NK-92 (cell line): ENCODE data around the gene FRMD5.

Source experiments
- DNase-seq: peaks from one replicate; lab custom pipeline; 2025; ENCODE audit not compliant: unreplicated experiment; lab: John Stamatoyannopoulos, UW

FRMD5 gene

DNA sequence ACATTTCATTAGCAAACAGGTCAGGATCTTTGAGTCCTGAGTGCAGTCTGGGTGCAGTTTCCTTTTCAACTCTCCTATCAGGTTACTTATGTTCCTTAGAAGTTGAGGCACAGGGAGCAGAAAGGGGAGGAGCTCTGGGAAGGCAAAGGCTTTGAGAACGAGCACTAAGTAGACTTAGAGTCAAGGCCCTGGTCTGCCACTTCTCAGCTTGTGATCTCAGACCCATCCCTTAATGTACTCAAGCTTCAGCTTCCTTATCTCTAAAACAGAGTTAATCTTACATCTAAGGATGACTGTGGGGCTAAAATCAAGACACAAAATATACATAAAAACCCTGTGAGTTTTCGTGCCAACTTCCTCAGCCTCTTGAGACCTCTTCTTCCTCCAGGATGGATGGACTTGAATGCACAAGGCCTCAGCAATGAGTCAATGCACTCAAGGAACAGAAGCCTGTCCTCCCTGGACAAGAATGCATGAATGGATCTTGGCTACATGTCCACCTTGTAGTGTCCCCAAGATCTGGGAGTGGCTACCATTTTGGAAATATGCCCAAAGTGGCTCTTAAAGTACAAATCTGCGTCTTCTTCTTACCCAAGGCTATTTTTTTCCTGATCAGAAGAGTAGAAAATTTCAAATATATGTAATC, 263.2 kb downstream of the FRMD5 start:
- no peak for DNase-seq

DNA sequence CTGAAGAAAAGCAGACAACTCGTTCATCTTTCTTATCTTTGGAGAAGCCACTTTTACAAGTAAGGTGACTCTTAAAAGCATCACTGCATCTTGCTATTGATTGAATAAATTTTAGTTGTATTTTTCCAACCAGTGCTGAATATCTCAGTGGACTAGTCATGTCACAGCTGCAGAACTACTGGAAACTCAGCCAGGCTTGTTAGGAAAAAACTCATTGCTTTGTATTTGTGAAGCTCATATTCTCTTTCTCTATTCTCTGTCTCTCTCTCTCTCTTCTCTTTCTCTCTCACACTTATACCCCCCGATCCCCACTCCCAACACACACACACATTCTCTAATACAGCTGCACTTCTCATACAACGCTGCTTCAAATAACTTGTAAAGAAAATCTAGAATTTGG, 264.0 kb downstream of the FRMD5 start:
- DNase-seq, result no peak

GRCh38 chr15:43930556-43930955, 264.5 kb downstream of the FRMD5 start:
- DNase-seq, result no peak

DNA sequence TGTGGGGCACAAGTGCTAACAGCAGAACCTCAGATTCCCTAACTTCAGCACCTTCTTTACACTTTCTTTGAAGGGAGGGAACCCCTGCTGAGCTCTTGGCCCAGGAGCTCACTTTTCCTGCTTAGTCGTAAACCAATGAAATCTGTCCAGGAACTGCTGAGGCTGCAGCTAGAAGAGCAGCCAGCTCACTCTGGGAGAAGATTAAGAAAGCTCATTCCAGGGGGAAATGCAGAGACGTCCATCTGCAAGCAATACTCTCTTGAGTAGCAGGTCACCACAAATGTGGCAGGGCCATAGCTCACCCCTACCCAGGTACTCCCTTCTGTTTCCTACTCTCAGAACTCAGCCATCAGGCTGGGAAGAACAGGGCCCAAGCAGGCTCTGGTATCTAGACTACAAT, 265.0 kb downstream of the FRMD5 start:
- no peak for DNase-seq

DNA sequence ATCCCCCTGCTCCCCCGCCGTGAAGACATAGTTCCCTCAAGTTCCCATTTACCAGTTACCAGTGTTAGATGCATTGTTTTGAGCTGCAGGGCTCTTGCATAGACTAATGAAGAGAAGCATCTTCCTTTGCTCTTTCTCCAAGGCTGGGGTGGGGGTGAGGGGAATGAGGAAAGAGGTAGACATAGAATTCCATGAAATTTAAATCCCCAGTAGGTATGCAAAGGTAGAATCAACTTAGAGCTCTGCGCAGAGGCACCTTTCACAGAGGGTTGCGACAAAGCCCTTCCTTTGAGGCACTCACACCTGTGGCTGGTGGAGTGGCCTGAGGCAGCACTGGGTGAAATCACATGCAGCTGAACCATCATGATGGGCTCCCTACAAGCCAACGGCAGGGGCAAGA, 266.9 kb downstream of the FRMD5 start:
- no peak for DNase-seq

- DNase-seq, result no peak
Observed at GRCh38 chr15:43927203-43927602, 267.9 kb downstream of the FRMD5 start.

DNA sequence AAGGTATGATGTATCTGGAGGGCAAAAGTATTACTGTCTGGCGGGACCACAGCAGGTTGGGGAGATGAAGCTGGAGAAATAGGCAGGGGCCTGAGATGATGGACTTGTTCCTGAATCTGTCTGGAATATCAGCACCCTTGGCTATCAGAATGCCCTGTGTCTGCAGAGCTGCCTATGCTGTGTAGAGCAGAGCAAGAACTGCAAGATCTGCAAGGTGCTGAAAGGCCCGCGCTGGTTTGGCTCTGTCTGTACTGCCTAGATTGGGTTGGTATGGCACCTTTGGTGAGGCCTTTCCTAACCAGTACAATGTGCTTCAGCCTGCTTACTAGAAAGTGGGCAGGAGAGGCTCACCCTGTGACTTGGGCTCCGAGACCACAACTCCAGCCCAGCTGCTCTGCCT, 271.5 kb downstream of the FRMD5 start:
- no peak for DNase-seq

DNA sequence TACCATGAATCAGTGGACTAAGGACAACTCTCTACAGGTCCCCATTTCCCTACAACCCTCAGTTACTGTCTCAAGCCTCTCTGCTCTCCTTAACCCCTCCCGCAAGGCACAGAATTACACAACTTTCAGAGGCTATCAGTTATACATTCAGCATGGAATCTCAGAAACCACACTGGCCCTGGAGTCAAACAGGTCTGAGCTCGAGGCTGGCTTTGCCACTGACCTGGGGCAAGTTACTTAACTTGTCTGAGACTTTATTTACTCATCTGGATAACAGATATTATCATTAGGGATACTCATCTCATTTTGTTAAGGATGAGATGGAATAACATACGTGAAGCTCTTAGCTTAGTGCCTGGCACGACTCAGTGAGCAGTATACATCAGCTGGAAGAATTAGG, 273.1 kb downstream of the FRMD5 start:
- DNase-seq, result no peak

GRCh38 chr15:43920815-43921214, 274.3 kb downstream of the FRMD5 start:
- no peak for DNase-seq

GRCh38 chr15:43920254-43920600, 274.8 kb downstream of the FRMD5 start:
- DNase-seq, result no peak

- no peak for DNase-seq
Observed at GRCh38 chr15:43919540-43920253, 275.4 kb downstream of the FRMD5 start.

DNA sequence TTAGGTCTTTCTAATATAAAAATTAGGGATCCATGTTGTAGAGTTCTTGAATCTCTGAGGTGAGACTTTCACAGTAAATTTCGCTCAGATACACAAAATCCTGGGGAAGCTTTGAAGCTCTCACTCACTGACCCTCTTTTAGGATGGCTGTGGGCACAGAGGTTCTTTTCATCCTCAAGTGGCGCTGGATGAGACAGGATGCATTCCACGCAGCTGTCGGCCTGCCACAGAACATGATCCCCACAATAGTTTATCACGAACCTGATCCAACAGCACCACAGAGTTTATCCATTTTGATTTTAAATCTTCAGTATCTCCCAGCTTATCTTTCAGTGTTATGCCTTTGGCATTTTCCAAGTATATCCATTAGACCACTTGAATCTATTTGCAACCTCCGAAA, 276.4 kb downstream of the FRMD5 start:
- DNase-seq, result no peak

DNA sequence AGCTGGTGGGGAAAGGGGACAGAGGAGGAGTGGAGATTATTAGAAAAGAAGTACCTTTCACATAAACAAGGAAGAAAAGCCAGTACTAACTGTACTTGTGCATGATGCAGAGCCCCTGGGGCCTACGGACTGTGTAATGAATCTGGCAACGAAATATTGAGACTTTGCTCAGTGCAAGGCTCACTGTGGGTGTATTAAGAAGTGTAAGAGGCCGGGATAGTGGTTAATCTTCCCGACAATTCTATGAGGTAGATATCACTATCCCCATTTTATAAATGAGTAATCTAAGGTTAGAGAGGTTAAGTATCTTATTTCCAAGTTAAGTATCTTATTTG, 278.8 kb downstream of the FRMD5 start:
- DNase-seq, result no peak

- no peak for DNase-seq
Observed at GRCh38 chr15:43915631-43916325, 279.3 kb downstream of the FRMD5 start.

GRCh38 chr15:43913941-43914340, 281.1 kb downstream of the FRMD5 start:
- no peak for DNase-seq

- no peak for DNase-seq
Observed at GRCh38 chr15:43913026-43913780, 281.9 kb downstream of the FRMD5 start.

DNA sequence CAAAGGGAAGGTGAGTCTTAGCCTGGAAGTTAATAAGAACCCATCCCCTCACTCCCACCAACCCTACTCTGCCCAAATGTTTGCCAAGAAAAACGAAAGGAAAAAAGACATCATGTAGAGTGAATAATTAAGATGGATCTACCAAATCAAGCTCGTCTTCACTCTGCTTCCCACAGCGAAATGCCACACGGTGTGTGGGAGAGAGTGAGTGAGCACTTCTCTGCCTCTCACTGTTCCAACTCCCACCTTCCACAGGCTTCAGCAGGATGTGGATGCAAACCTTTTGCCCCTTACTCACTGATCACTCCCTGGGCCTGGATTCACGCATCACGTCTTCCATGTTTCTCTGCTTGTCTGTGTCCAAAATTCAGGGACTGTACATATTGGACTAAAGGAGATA, 282.9 kb downstream of the FRMD5 start:
- DNase-seq, result no peak

DNA sequence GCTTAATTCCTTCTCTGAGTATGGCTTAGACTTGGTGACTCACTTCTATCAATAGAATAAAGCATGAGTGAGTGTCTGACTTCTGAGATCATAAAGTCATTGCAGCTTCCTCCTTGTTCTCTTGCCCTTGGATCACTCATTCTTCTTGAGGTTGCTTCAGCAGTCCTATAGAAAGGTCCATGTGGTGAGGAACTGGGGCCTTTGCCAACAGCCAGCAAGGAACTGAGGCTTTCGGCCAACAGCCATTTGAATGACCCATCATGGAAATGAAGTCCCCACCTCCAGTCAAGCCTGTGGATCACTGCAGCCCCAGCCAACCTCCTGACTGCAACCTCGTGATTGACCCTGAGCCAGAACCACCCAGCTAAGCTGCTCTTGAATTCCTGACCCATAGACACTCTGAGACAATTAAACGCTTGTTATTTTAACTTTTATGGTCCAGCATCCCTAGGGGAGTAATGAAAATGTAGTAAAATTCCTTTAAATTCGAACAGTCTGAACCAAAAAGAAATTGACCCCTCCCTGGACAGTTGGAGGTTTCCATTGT, 283.8 kb downstream of the FRMD5 start:
- DNase-seq, result no peak

GRCh38 chr15:43908516-43909050, 286.5 kb downstream of the FRMD5 start:
- DNase-seq, result no peak

DNA sequence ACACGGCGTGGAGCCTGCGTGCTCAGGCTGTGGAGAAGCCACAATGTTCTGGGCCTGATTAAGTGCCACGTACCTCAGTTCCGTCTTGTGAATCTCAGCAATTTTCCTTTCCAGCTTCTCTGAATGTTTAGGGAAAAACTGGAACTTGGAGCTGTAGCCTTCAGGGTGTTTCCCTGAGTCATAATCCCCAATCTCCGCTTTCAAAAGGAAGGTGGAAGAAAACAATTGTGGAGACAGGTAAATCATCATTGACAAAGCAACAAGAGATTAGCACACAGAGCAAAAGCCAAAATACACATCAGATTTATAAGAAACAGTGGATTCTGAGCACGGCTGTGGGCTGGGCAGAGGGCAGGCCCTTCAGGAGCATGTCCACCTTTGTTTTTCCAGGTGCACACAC, 289.3 kb downstream of the FRMD5 start:
- no peak for DNase-seq

DNA sequence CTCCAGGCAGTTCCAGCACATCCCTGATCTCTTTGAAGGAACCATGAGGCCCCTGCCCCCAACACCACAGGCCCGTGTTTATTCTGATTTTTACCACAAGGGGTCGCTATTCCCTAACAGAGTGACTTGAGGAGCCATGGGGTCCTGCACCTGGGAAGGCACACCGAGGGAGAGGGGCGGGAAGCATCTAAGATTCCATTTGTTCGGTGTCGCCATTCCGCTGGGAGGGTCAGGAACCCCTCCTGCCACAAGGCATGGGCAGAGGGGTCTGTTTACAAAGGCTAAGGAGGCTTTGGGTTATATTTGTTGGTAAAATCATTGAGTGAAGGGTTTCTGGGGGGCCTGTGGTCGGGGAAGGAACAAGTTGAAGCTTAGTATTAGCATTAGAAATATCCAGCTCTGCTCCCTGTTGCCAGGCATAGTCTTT, 291.2 kb downstream of the FRMD5 start:
- DNase-seq, result no peak
